GM12878 (cell line): ENCODE measurements around the gene FASTK.

Source experiments
- CBX3 ChIP-seq: fragments of 200-600 bp; sonication (generic); IDR thresholded peaks from 2 replicates; pipeline ENCODE4 v1.6.1; 2016; ENCODE audit warnings: low read depth, borderline replicate concordance
- EZH2 ChIP-seq: IDR thresholded peaks from 2 replicates; pipeline ENCODE4 v1.6.1; 2012; ENCODE audit warnings: low read depth, mild to moderate bottlenecking, control low read depth, inconsistent platforms, low read length, borderline replicate concordance; ENCODE audit not compliant: control insufficient read depth
- IKZF1 ChIP-seq: fragments of 450-650 bp; conservative IDR thresholded peaks from 2 replicates; pipeline ENCODE4 v1.6.1; 2017; ENCODE audit warnings: antibody characterized with exemption, mild to moderate bottlenecking
- KAT2A ChIP-seq: conservative IDR thresholded peaks from 2 replicates; pipeline ENCODE4 v1.6.1; 2011; ENCODE audit warnings: low read depth, low read length; ENCODE audit not compliant: control insufficient read depth
- MTA3 ChIP-seq: IDR thresholded peaks from 2 replicates; pipeline ENCODE4 v1.6.1; 2012; ENCODE audit warnings: low read length, inconsistent platforms, borderline replicate concordance
- POLR2A ChIP-seq: IDR thresholded peaks from 2 replicates; pipeline ENCODE4 v1.6.1; 2011; ENCODE audit warnings: low read depth, mild to moderate bottlenecking, low read length
- POLR2AphosphoS5 ChIP-seq: IDR thresholded peaks from 2 replicates; pipeline ENCODE4 v1.6.1; 2011; ENCODE audit warnings: mild to moderate bottlenecking, low read length, inconsistent platforms
- TCF7 ChIP-seq: IDR thresholded peaks from 2 replicates; pipeline ENCODE4 v1.6.1; 2014; ENCODE audit warnings: antibody characterized with exemption, borderline replicate concordance
- ZNF217 ChIP-seq: fragments of 450-650 bp; IDR thresholded peaks from 2 replicates; pipeline ENCODE4 v1.6.1; 2017; ENCODE audit warnings: antibody characterized with exemption, mild to moderate bottlenecking
- TF ChIP-seq, protein P1 (sequence below): IDR thresholded peaks from 2 replicates; pipeline ENCODE4 v1.6.1; 2012; ENCODE audit warnings: low read depth, low read length, improper control_type of control experiment
- TF ChIP-seq, protein P2 (sequence below): fragments of 450-650 bp; formaldehyde crosslinking; IDR thresholded peaks from 2 replicates; pipeline ENCODE4 v1.5.0; 2022; ENCODE audit warnings: mild to moderate bottlenecking, missing genetic modification characterization

DNA sequence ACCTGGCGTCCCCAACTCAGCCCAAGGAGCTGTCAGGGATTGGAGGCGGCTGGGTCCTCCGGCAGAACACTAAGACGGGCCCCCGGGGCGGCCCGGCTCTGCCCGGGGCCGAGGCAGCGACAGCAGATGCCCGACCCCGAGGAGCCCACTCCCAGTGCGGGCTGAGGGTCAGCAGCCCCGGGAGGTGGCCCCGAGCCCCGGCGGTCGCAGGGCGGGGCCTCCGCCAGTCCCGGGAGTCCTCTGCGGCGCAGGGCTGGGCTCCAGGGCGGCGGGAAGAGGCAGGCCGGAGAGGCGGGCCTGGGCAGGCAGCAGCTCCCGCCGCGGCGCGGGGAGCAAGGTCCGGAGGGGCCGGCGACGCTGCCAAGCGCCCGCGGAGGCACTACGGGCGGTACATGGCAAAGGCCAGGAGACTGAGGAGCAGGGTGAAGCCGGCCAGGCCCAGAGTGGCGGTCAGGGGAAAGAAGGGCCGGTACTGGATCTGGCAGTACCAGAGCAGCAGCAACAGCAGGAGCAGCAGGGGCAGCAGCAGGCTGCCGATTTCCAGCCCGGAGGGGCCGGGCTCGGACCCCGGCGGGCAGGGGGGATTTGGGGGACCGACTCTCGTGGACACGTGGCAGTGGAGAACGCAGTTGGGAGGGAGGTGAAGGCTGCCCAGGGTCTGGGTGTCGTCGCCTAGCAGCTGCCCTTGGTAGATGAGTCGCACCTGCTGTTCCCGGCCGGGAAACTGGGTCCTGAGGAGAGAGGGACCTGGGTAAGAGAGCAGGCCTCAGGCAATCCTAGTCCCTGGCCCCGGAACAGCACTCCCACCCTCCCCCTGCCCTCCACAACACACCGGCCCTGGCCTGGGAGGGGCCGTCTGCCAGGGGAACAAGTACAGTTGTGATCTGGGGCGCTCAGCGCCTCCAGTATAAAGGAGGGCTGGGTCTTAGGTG, 827 bp upstream of the FASTK start:
- TF ChIP-seq POLR2AphosphoS5 (no peak), KAT2A (no peak), EZH2 (no peak), IKZF1 (no peak), CBX3 (no peak), TCF7 (no peak), POLR2A (no peak), MTA3 (no peak), ZNF217 (no peak)
- TF ChIP-seq, protein P1, sequence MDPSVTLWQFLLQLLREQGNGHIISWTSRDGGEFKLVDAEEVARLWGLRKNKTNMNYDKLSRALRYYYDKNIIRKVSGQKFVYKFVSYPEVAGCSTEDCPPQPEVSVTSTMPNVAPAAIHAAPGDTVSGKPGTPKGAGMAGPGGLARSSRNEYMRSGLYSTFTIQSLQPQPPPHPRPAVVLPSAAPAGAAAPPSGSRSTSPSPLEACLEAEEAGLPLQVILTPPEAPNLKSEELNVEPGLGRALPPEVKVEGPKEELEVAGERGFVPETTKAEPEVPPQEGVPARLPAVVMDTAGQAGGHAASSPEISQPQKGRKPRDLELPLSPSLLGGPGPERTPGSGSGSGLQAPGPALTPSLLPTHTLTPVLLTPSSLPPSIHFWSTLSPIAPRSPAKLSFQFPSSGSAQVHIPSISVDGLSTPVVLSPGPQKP: no peak
- TF ChIP-seq, protein P2, sequence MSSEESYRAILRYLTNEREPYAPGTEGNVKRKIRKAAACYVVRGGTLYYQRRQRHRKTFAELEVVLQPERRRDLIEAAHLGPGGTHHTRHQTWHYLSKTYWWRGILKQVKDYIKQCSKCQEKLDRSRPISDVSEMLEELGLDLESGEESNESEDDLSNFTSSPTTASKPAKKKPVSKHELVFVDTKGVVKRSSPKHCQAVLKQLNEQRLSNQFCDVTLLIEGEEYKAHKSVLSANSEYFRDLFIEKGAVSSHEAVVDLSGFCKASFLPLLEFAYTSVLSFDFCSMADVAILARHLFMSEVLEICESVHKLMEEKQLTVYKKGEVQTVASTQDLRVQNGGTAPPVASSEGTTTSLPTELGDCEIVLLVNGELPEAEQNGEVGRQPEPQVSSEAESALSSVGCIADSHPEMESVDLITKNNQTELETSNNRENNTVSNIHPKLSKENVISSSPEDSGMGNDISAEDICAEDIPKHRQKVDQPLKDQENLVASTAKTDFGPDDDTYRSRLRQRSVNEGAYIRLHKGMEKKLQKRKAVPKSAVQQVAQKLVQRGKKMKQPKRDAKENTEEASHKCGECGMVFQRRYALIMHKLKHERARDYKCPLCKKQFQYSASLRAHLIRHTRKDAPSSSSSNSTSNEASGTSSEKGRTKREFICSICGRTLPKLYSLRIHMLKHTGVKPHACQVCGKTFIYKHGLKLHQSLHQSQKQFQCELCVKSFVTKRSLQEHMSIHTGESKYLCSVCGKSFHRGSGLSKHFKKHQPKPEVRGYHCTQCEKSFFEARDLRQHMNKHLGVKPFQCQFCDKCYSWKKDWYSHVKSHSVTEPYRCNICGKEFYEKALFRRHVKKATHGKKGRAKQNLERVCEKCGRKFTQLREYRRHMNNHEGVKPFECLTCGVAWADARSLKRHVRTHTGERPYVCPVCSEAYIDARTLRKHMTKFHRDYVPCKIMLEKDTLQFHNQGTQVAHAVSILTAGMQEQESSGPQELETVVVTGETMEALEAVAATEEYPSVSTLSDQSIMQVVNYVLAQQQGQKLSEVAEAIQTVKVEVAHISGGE (CRISPR knock-in tag): no peak
